HCT116 (cell line): ENCODE measurements around the gene LYSET. TPM values are rescaled to one million over a fixed set of nuclear protein-coding genes. Genes with fewer than 3 reads are reported as not detected.

Source experiments
- ATAC-seq: fragments of 200-7000 bp; cut with Tn5 transposase; 2 replicates; pipeline ENCODE4 v1.9.1; 2020; ENCODE audit warnings: mild to moderate bottlenecking, moderate library complexity
- BruUV-seq: library from RNA; stranded (reverse); fragments of 400-500 nt; replicated peaks from 2 replicates; lab custom pipeline; 2021; lab: Mats Ljungman, UMichigan
- CTCF ChIA-PET: fragments of 300-600 bp; sonication (Branson Sonifier 250); formaldehyde crosslinking; loops from one replicate; lab custom pipeline; 2021; ENCODE audit warnings: antibody characterized with exemption; lab: Charles Lee
- POLR2A ChIA-PET: fragments of 300-600, 350-600 bp; sonication (Branson Sonifier 250); formaldehyde crosslinking; loops from one replicate; lab custom pipeline; 2021; ENCODE audit warnings: antibody characterized with exemption; lab: Charles Lee
- RAD21 ChIA-PET, 2 experiments: fragments of 300-600 bp; sonication (Branson Sonifier 250); formaldehyde crosslinking; loops; one replicate each; lab custom pipeline; 2023; ENCODE audit warnings: low total read pairs in 2 of 2; ENCODE audit not compliant: uncharacterized antibody in 2 of 2, unreplicated experiment in 2 of 2, low non-redundant PET in 1 of 2; lab: Charles Lee
- DNase-seq: peaks from one replicate; pipeline ENCODE4 v3.0.0-alpha.2; 2010; ENCODE audit warnings: low read depth, low spot score
- H2AFZ ChIP-seq: fragments of 200-600 bp; shearing (Covaris generic), sonication (generic); 2 replicates; pipeline ENCODE4 v1.6.1; 2017; ENCODE audit warnings: low read depth, mixed run types, mixed read lengths, antibody characterized with exemption, low read length; ENCODE audit not compliant: poor library complexity, severe bottlenecking
- H3K27ac ChIP-seq: 2 replicates; pipeline ENCODE4 v1.5.1; 2012; ENCODE audit warnings: low read depth, low read length
- H3K27me3 ChIP-seq: fragments of 200-600 bp; sonication (generic); 2 replicates; pipeline ENCODE4 v1.6.1; 2016; ENCODE audit warnings: mixed run types, low read length, mixed read lengths; ENCODE audit not compliant: insufficient read depth
- H3K36me3 ChIP-seq, 2 experiments: fragments of 200-500 bp in 1 of 2; fragments of 200-600 bp in 1 of 2; sonication (Bioruptor generic) in 1 of 2; sonication (generic) in 1 of 2; 2 replicates each; pipeline versions ENCODE4 v1.5.1 to v1.6.1; 2014 to 2016; ENCODE audit warnings: low read length in 2 of 2, inconsistent platforms in 1 of 2, mixed read lengths in 1 of 2, mixed run types in 1 of 2; ENCODE audit not compliant: insufficient read depth in 2 of 2, control insufficient read depth in 1 of 2
- H3K4me1 ChIP-seq, 2 experiments: fragments of 200-600 bp in 1 of 2; sonication (generic) in 1 of 2; 2 replicates each; pipeline versions ENCODE4 v1.5.1 to v1.6.1; 2012 to 2017; ENCODE audit warnings: low read length in 2 of 2, inconsistent platforms in 1 of 2, mild to moderate bottlenecking in 1 of 2, mixed read lengths in 1 of 2, mixed run types in 1 of 2, moderate library complexity in 1 of 2; ENCODE audit not compliant: insufficient read depth in 2 of 2, control insufficient read depth in 1 of 2
- H3K4me2 ChIP-seq: fragments of 200-600 bp; sonication (generic); 2 replicates; pipeline ENCODE4 v1.6.1; 2017; ENCODE audit warnings: mixed run types, low read length, mixed read lengths
- H3K4me3 ChIP-seq, 2 experiments: fragments of 200-600 bp in 1 of 2; sonication (generic) in 1 of 2; replicated peaks in 1 of 2; 2 replicates each; pipeline ENCODE4 v1.5.1; 2011 to 2016; ENCODE audit warnings: low read length in 2 of 2, control low read depth in 1 of 2, low read depth in 1 of 2, mild to moderate bottlenecking in 1 of 2, mixed read lengths in 1 of 2, mixed run types in 1 of 2
- H3K79me2 ChIP-seq: fragments of 200-600 bp; sonication (generic); 2 replicates; pipeline ENCODE4 v1.6.1; 2017; ENCODE audit warnings: mild to moderate bottlenecking, mixed run types, low read length, moderate library complexity, mixed read lengths; ENCODE audit not compliant: insufficient read depth
- H3K9ac ChIP-seq: fragments of 200-600 bp; sonication (generic); 2 replicates; pipeline ENCODE4 v1.6.1; 2016; ENCODE audit warnings: low read length, mixed read lengths
- H3K9me2 ChIP-seq: fragments of 200-600 bp; sonication (generic), shearing (Covaris generic); 2 replicates; pipeline ENCODE4 v1.6.1; 2017; ENCODE audit warnings: mixed run types, mild to moderate bottlenecking, moderate library complexity; ENCODE audit not compliant: insufficient read depth
- H3K9me3 ChIP-seq, 2 experiments: fragments of 200-500 bp in 1 of 2; fragments of 200-600 bp in 1 of 2; sonication (Bioruptor generic) in 1 of 2; sonication (generic) in 1 of 2; 2 replicates each; pipeline ENCODE4 v1.6.1; 2014 to 2017; ENCODE audit warnings: low read length in 2 of 2, mixed read lengths in 2 of 2, inconsistent platforms in 1 of 2, low read depth in 1 of 2, mild to moderate bottlenecking in 1 of 2, mixed run types in 1 of 2, moderate library complexity in 1 of 2; ENCODE audit not compliant: control insufficient read depth in 1 of 2, insufficient read depth in 1 of 2
- H4K20me1 ChIP-seq: fragments of 200-600 bp; sonication (generic), shearing (Covaris generic); 2 replicates; pipeline ENCODE4 v1.6.1; 2017; ENCODE audit warnings: mixed run types, mild to moderate bottlenecking, moderate library complexity; ENCODE audit not compliant: insufficient read depth
- ATF3 ChIP-seq: IDR thresholded peaks from 2 replicates; pipeline ENCODE4 v1.6.1; 2012
- CBX3 ChIP-seq: IDR thresholded peaks from 2 replicates; pipeline ENCODE4 v1.6.1; 2012; ENCODE audit warnings: low read depth
- EGR1 ChIP-seq: IDR thresholded peaks from 2 replicates; pipeline ENCODE4 v1.6.1; 2012; ENCODE audit warnings: low read depth
- ELF1 ChIP-seq: IDR thresholded peaks from 2 replicates; pipeline ENCODE4 v1.6.1; 2012; ENCODE audit warnings: low read depth, borderline replicate concordance
- EZH2 ChIP-seq: fragments of 200-600 bp; sonication (generic); IDR thresholded peaks from 2 replicates; pipeline ENCODE4 v1.6.1; 2017; ENCODE audit warnings: antibody characterized with exemption, mixed run types
- FOSL1 ChIP-seq: IDR thresholded peaks from 2 replicates; pipeline ENCODE4 v1.6.1; 2012; ENCODE audit warnings: low read depth
- JUND ChIP-seq: IDR thresholded peaks from 2 replicates; pipeline ENCODE4 v1.6.1; 2012
- MAX ChIP-seq: IDR thresholded peaks from 2 replicates; pipeline ENCODE4 v1.6.1; 2012
- POLR2AphosphoS5 ChIP-seq: IDR thresholded peaks from 2 replicates; pipeline ENCODE4 v1.6.1; 2011; ENCODE audit warnings: mild to moderate bottlenecking, low read depth, low read length, moderate library complexity
- RAD21 ChIP-seq: IDR thresholded peaks from 2 replicates; pipeline ENCODE4 v1.6.1; 2012; ENCODE audit warnings: low read depth, mild to moderate bottlenecking
- REST ChIP-seq: IDR thresholded peaks from 2 replicates; pipeline ENCODE4 v1.6.1; 2012; ENCODE audit warnings: low read depth
- SIN3A ChIP-seq: IDR thresholded peaks from 2 replicates; pipeline ENCODE4 v1.6.1; 2012; ENCODE audit warnings: low read depth
- SP1 ChIP-seq: IDR thresholded peaks from 2 replicates; pipeline ENCODE4 v1.6.1; 2012; ENCODE audit warnings: low read depth
- TCF7L2 ChIP-seq: IDR thresholded peaks from 2 replicates; pipeline ENCODE4 v1.7.0; 2011; ENCODE audit warnings: borderline replicate concordance, inconsistent platforms; ENCODE audit not compliant: insufficient read depth, insufficient read length; ENCODE audit errors: extremely low read depth
- YY1 ChIP-seq: IDR thresholded peaks from 2 replicates; pipeline ENCODE4 v1.6.1; 2011; ENCODE audit warnings: low read length, low read depth, moderate library complexity, mild to moderate bottlenecking; ENCODE audit not compliant: insufficient replicate concordance; ENCODE audit errors: extremely low read depth
- ZBTB33 ChIP-seq: IDR thresholded peaks from 2 replicates; pipeline ENCODE4 v1.6.1; 2011; ENCODE audit warnings: mild to moderate bottlenecking, low read length, moderate library complexity; ENCODE audit not compliant: insufficient replicate concordance; ENCODE audit errors: extremely low read depth
- ZFX ChIP-seq: fragments of 450-650 bp; IDR thresholded peaks from 2 replicates; pipeline ENCODE4 v1.6.1; 2017
- ZNF274 ChIP-seq: fragments of 200-500 bp; sonication (Bioruptor generic); IDR thresholded peaks from 2 replicates; pipeline ENCODE4 v1.6.1; 2014; ENCODE audit warnings: mild to moderate bottlenecking, low read depth, low read length, inconsistent platforms
- intact Hi-C: fragments of 100-400 bp; cut with micrococcal nuclease; formaldehyde crosslinking; loops from 2 replicates; pipeline ENCODE4 v1.10.0; 2022
- total RNA-seq: library from RNA; stranded (reverse); gene quantifications from one replicate; pipeline ENCODE4 v1.2.1, GENCODE V29; 2021; ENCODE audit not compliant: unreplicated experiment

LYSET gene
- total RNA-seq, 1 experiment from 2014 or later: 19.5 TPM

GRCh38 chr14:93135399-93135798, 49.7 kb upstream of the LYSET start:
- TF ChIP-seq POLR2AphosphoS5 (no peak), YY1 (no peak), ZNF274 (no peak), TCF7L2 (no peak), CBX3 (no peak), SP1 (no peak), ATF3 (no peak), ZBTB33 (no peak), FOSL1 (no peak), RAD21 (no peak), REST (no peak), ZFX (no peak), EGR1 (no peak), MAX (no peak), JUND (no peak), SIN3A (no peak), EZH2 (no peak), ELF1 (no peak)
- DNase-seq (no peak), ATAC-seq (no peak)
- Histone ChIP-seq H2AFZ (no peak overlapping the region), H3K79me2 (no peaks in the 10 kb centered on the region), H3K36me3 (no peaks in the 10 kb centered on the region), H3K4me2 (no peak overlapping the region), H4K20me1 (no peaks in the 10 kb centered on the region), H3K9ac (no peak overlapping the region), H3K4me3 (no peak overlapping the region), H3K9me2 (no peaks in the 10 kb centered on the region), H3K9me3 (no peaks in the 10 kb centered on the region), H3K27me3 (no peaks in the 10 kb centered on the region), H3K4me1 (peaks cover 7 to 15% of the 10 kb centered on the region in 2 experiments), H3K27ac (no peak overlapping the region)
- ChIA-PET CTCF (interaction anchor here (0.8 kb wide), 1 partner anchor 22 kb away, joined by 3 read pairs; no protein-coding TSS in a partner anchor), POLR2A (no interaction called here), RAD21 (no interaction called here)
- intact Hi-C loops: loop anchor here (5.0 kb wide), 1 partner anchor 163 kb away; no protein-coding TSS in a partner anchor
- BruUV-seq: no TSS peak
